GM20000 (cell line): Measurements from ENCODE around the gene GCSH.
"Not testable (repeated sequence)": the region's sequence is repeated elsewhere in the genome, so short reads cannot be mapped to it uniquely, and the experiment has no call there.

Experiments
- DNase-seq: peaks from one replicate; pipeline ENCODE4 v3.0.0; 2012; ENCODE audit warnings: low spot score
- CTCF ChIP-seq: IDR thresholded peaks from 2 replicates; pipeline ENCODE4 v1.5.1; 2012; ENCODE audit warnings: mild to moderate bottlenecking, control low read depth; ENCODE audit errors: extremely low read depth, missing control alignments

Gene GCSH

GRCh38 chr16:81117436-81117835, 21.2 kb upstream of the GCSH start:
- TF ChIP-seq CTCF, result no peak
- no peak for DNase-seq

GRCh38 chr16:81116285-81116684, 20.1 kb upstream of the GCSH start:
- DNase-seq, result no peak
- no peak for TF ChIP-seq CTCF

- no peak for DNase-seq
- no peak for TF ChIP-seq CTCF
Measured at GRCh38 chr16:81112453-81112852, 16.3 kb upstream of the GCSH start.

- not testable (repeated sequence) for DNase-seq
Measured at GRCh38 chr16:81109274-81109673, 13.1 kb upstream of the GCSH start.

GRCh38 chr16:81107511-81107910, 11.3 kb upstream of the GCSH start:
- TF ChIP-seq CTCF, result no peak
- no peak for DNase-seq

- DNase-seq, result no peak
Measured at GRCh38 chr16:81106826-81107503, 10.8 kb upstream of the GCSH start.

GRCh38 chr16:81105946-81106345, 9.8 kb upstream of the GCSH start:
- no peak for DNase-seq
- no peak for TF ChIP-seq CTCF

More at GRCh38 chr16:81106826-81107503, 10.8 kb upstream of the GCSH start:
- TF ChIP-seq CTCF, result no peak

- DNase-seq, result no peak
- TF ChIP-seq CTCF, result no peak
Measured at GRCh38 chr16:81101702-81102101, 5.5 kb upstream of the GCSH start.
